OCI-LY1 (cell line): ENCODE results near the gene SUSD1.
A peak's percentile ranks its signal among the peaks of the same experiment; 100 is the strongest.

Source experiments
- H2AFZ ChIP-seq: fragments of 200-600 bp; sonication (generic), shearing (Covaris generic); 2 replicates; pipeline ENCODE4 v1.6.0; 2014; ENCODE audit warnings: antibody characterized with exemption, mild to moderate bottlenecking, low read length
- H3F3A ChIP-seq: fragments of 200-600 bp; sonication (generic), shearing (Covaris generic); 2 replicates; pipeline ENCODE4 v1.6.0; 2014; ENCODE audit warnings: mild to moderate bottlenecking, antibody characterized with exemption, low read length, moderate library complexity; ENCODE audit not compliant: insufficient read depth
- H3K27ac ChIP-seq: fragments of 200-600 bp; sonication (generic); 2 replicates; pipeline ENCODE4 v1.5.1; 2014; ENCODE audit warnings: low read length, mixed run types, mild to moderate bottlenecking, low read depth; ENCODE audit not compliant: poor library complexity, severe bottlenecking
- H3K27me3 ChIP-seq: fragments of 200-600 bp; sonication (generic); 2 replicates; pipeline ENCODE4 v1.6.0; 2014; ENCODE audit warnings: antibody characterized with exemption, mild to moderate bottlenecking, low read length, moderate library complexity; ENCODE audit not compliant: insufficient read depth
- H3K36me3 ChIP-seq: fragments of 200-600 bp; sonication (generic); 2 replicates; pipeline ENCODE4 v1.6.1; 2014; ENCODE audit warnings: mild to moderate bottlenecking, antibody characterized with exemption, low read length, moderate library complexity, mixed read lengths; ENCODE audit not compliant: insufficient read depth
- H3K4me1 ChIP-seq: fragments of 200-600 bp; sonication (generic); 2 replicates; pipeline ENCODE4 v1.5.1; 2014; ENCODE audit warnings: mild to moderate bottlenecking, low read length, moderate library complexity; ENCODE audit not compliant: insufficient read depth, severe bottlenecking
- H3K4me2 ChIP-seq: fragments of 200-600 bp; sonication (generic), shearing (Covaris generic); 2 replicates; pipeline ENCODE4 v1.6.1; 2014; ENCODE audit warnings: low read length
- H3K4me3 ChIP-seq: fragments of 200-600 bp; sonication (generic); 2 replicates; pipeline ENCODE4 v1.5.1; 2014; ENCODE audit warnings: low read length, low read depth, mild to moderate bottlenecking, mixed read lengths; ENCODE audit not compliant: poor library complexity, severe bottlenecking
- H3K79me2 ChIP-seq: fragments of 200-600 bp; shearing (Covaris generic); 2 replicates; pipeline ENCODE4 v1.6.1; 2016; ENCODE audit warnings: mixed run types, low read length, mixed read lengths; ENCODE audit not compliant: insufficient read depth
- H3K9ac ChIP-seq: fragments of 200-600 bp; sonication (generic), shearing (Covaris generic); 2 replicates; pipeline ENCODE4 v1.6.1; 2014; ENCODE audit warnings: mild to moderate bottlenecking, low read length, mixed read lengths
- H3K9me2 ChIP-seq: fragments of 200-600 bp; sonication (generic), shearing (Covaris generic); 2 replicates; pipeline ENCODE4 v1.6.1; 2014; ENCODE audit warnings: low read depth, mild to moderate bottlenecking, low read length, mixed read lengths
- H3K9me3 ChIP-seq: fragments of 200-600 bp; shearing (Covaris generic); 2 replicates; pipeline ENCODE4 v1.6.1; 2014; ENCODE audit warnings: low read length, mixed read lengths
- H4K20me1 ChIP-seq: fragments of 200-600 bp; sonication (generic), shearing (Covaris generic); 2 replicates; pipeline ENCODE4 v1.6.0; 2016; ENCODE audit warnings: mild to moderate bottlenecking, low read length; ENCODE audit not compliant: insufficient read depth
- CTCF ChIP-seq: fragments of 200-600 bp; sonication (generic), shearing (Covaris generic); IDR thresholded peaks from 2 replicates; pipeline ENCODE4 v1.5.1; 2017; ENCODE audit warnings: mild to moderate bottlenecking, antibody characterized with exemption, low read length, moderate library complexity, mixed read lengths
- EZH2 ChIP-seq: fragments of 200-600 bp; sonication (generic), shearing (Covaris generic); IDR thresholded peaks from 2 replicates; pipeline ENCODE4 v1.8.0; 2017; ENCODE audit warnings: borderline replicate concordance, mixed run types, mild to moderate bottlenecking, antibody characterized with exemption, low read length, moderate library complexity, mixed read lengths

The SUSD1 gene

GRCh38 chr9:112144807-112145206, 30.3 kb downstream of the SUSD1 start:
- no peak overlapping the region for H3K27ac ChIP-seq
- no peak overlapping the region for H3K4me2 ChIP-seq
- no peak overlapping the region for H3K9ac ChIP-seq
- H3K36me3 ChIP-seq, result no peaks in the 10 kb centered on the region
- no peak overlapping the region for H2AFZ ChIP-seq
- H4K20me1 ChIP-seq, result no peaks in the 10 kb centered on the region
- no peaks in the 10 kb centered on the region for H3F3A ChIP-seq
- no peaks in the 10 kb centered on the region for H3K79me2 ChIP-seq
- H3K9me2 ChIP-seq, result no peaks in the 10 kb centered on the region
- no peaks in the 10 kb centered on the region for H3K9me3 ChIP-seq
- no peak for TF ChIP-seq CTCF
- no peak for TF ChIP-seq EZH2
- H3K4me3 ChIP-seq, result no peak overlapping the region
- peaks cover 9% of the 10 kb centered on the region for H3K4me1 ChIP-seq
- H3K27me3 ChIP-seq, result no peaks in the 10 kb centered on the region

- H3K27me3 ChIP-seq, result no peaks in the 10 kb centered on the region
- no peak for TF ChIP-seq CTCF
- TF ChIP-seq EZH2, result no peak
- H3K36me3 ChIP-seq, result no peaks in the 10 kb centered on the region
- H3K4me3 ChIP-seq, result no peak overlapping the region
- no peak overlapping the region for H3K9ac ChIP-seq
- H3K9me3 ChIP-seq, result no peaks in the 10 kb centered on the region
- no peak overlapping the region for H2AFZ ChIP-seq
- no peaks in the 10 kb centered on the region for H3K9me2 ChIP-seq
- H3K4me2 ChIP-seq, result no peak overlapping the region
- H4K20me1 ChIP-seq, result no peaks in the 10 kb centered on the region
- no peaks in the 10 kb centered on the region for H3K79me2 ChIP-seq
- peaks cover 9% of the 10 kb centered on the region for H3K4me1 ChIP-seq
- no peaks in the 10 kb centered on the region for H3F3A ChIP-seq
- no peak overlapping the region for H3K27ac ChIP-seq
These were observed 32.7 kb downstream of the SUSD1 start for GRCh38 chr9:112142420-112142819.

- TF ChIP-seq CTCF (no peak), EZH2 (no peak)
- no peaks in the 10 kb centered on the region for H3K9me2 ChIP-seq
- no peak overlapping the region for H3K27ac ChIP-seq
- H3K36me3 ChIP-seq, result no peaks in the 10 kb centered on the region
- H3K4me3 ChIP-seq, result no peak overlapping the region
- no peak overlapping the region for H3K4me2 ChIP-seq
- no peak overlapping the region for H3K9ac ChIP-seq
- no peaks in the 10 kb centered on the region for H3K9me3 ChIP-seq
- peaks cover 9% of the 10 kb centered on the region for H3K4me1 ChIP-seq
- no peaks in the 10 kb centered on the region for H3K27me3 ChIP-seq
- no peaks in the 10 kb centered on the region for H4K20me1 ChIP-seq
- H3K79me2 ChIP-seq, result no peaks in the 10 kb centered on the region
- peak overlapping the region; percentile 45; the same call in 1 of the 2 replicates for H2AFZ ChIP-seq
- H3F3A ChIP-seq, result no peaks in the 10 kb centered on the region
These were observed 34.2 kb downstream of the SUSD1 start for GRCh38 chr9:112140936-112141335.
